GM18519 (cell line): ENCODE results near the gene PCDHB4.
"Not testable (repeated sequence)": the region's sequence is repeated elsewhere in the genome, so short reads cannot be mapped to it uniquely, and the experiment has no call there.

Source experiments
- ATAC-seq: cut with Tn5 transposase; IDR thresholded peaks from one replicate; pipeline ENCODE4 v1.9.1; 2021; ENCODE audit warnings: mild to moderate bottlenecking, moderate library complexity; ENCODE audit not compliant: unreplicated experiment, low FRiP score

Gene PCDHB4

DNA sequence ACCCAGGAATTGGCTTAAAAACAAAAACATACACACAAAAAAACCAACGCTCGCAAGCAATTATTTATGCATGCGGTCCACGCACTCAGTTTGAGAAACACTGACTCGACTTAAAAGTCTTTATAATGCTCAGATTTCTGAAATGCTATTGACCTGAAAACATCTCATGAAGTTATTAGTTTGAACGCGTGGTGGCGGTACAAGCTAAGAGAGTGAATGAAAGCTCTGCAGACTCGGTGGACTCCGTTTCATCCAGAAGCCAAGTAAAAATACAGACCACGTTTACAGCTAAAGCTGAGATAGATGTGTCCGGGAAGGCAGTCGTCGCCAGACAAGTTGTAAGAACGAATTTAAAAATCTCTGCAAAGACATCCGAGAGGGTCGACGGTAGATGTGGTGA, 28.2 kb downstream of the PCDHB4 start, which contains the start of gene PCDHB6:
TSS of gene PCDHB6 (plus strand) at position 246 of the 400 bp plus-strand sequence. CDS start 201 bp downstream, outside the sequence.
- no peak for ATAC-seq

DNA sequence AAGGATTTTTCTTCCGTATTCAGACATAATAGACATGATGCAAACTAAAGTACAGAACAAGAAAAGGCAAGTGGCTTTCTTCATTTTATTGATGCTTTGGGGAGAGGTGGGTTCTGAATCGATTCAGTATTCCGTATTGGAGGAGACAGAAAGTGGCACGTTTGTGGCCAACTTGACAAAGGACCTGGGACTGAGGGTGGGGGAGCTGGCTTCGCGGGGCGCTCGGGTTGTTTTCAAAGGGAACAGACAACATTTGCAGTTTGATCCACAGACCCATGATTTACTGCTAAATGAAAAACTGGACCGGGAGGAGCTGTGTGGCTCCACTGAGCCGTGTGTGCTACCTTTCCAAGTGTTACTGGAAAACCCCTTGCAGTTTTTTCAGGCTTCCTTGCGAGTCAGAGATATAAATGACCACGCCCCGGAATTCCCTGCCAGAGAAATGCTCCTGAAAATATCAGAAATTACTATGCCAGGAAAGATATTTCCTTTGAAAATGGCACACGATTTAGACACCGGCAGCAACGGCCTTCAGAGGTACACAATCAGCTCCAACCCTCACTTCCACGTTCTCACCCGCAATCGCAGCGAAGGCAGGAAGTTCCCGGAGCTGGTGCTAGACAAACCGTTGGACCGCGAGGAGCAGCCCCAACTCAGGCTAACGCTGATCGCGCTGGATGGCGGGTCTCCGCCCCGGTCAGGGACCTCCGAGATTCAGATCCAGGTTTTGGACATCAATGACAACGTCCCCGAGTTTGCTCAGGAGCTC, 28.8 kb downstream of the PCDHB4 start:
- ATAC-seq, result no peak

- ATAC-seq, result no peak
These were observed 29.3 kb downstream of the PCDHB4 start for GRCh38 chr5:141150993-141151325.

GRCh38 chr5:141151632-141152031, 30.0 kb downstream of the PCDHB4 start:
- not testable (repeated sequence) for ATAC-seq

- ATAC-seq, result not testable (repeated sequence)
These were observed 30.5 kb downstream of the PCDHB4 start for GRCh38 chr5:141152096-141152495.

DNA sequence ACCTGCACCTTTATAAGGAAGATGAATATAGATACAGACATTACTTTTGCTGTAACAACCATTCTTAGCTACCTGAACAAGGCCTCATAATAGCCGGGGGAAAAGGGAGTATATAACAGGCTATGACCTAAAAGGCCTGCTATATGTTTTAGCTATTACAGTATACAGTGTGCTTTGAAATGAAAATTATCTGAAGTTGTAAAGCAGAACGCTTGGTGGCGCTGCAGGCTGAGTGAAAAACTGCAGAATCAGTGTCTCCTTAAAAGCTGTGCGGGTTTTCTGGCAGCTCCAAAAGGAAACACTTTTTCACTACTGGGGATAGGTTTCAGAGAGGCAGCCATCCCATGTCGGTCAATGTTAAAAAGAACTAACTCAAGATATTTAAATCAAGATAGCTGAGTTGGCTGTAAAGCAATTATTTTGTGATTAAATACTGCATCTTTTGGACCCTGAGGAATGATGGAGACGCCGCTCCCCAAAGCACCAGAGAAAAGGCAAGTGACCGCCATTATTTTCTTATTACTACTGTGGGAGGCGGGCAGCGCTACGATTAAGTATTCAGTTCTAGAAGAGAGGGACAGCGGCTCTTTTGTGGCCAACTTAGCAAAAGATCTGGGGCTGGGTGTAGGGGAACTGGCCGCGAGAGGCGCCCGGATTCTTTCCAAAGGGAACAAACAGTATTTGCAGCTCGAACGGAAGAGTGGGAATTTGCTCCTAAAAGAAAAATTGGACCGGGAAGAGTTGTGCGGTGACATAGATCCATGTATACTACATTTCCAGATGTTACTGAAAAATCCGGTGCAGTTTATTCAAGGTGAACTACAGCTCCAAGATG, 34.1 kb downstream of the PCDHB4 start:
- ATAC-seq, result no peak

DNA sequence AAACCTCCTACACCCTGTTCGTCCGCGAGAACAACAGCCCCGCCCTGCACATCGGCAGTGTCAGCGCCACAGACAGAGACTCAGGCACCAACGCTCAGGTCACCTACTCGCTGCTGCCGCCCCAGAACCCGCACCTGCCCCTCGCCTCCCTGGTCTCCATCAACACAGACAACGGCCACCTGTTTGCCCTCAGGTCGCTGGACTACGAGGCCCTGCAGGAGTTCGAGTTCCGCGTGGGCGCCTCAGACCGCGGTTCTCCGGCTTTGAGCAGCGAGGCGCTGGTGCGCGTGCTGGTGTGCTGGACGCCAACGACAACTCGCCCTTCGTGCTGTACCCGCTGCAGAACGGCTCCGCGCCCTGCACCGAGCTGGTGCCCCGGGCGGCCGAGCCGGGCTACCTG, 35.7 kb downstream of the PCDHB4 start:
- ATAC-seq, result not testable (repeated sequence)

DNA sequence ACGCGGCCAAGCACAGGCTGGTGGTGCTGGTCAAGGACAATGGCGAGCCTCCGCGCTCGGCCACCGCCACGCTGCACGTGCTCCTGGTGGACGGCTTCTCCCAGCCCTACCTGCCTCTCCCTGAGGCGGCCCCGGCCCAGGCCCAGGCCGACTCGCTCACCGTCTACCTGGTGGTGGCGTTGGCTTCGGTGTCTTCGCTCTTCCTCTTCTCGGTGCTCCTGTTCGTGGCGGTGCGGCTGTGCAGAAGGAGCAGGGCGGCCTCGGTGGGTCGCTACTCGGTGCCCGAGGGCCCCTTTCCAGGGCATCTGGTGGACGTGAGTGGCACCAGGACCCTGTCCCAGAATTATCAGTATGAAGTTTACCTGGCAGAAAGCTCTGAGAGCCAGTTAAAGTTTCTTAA, 36.3 kb downstream of the PCDHB4 start:
- not testable (repeated sequence) for ATAC-seq

GRCh38 chr5:141172381-141173204, 51.0 kb downstream of the PCDHB4 start, which contains the start of gene PCDHB7:
TSS of gene PCDHB7 (plus strand) at chr5:141172644. CDS start at chr5:141172836, 192 bp downstream.
- ATAC-seq, result no peak

- not testable (repeated sequence) for ATAC-seq
These were observed 52.9 kb downstream of the PCDHB4 start for GRCh38 chr5:141174291-141175104.
